Raji (cell line): ENCODE data around the gene CTDNEP1.

Experiments
- POLR2A ChIP-seq: IDR thresholded peaks from 2 replicates; pipeline ENCODE4 v1.6.1; 2011; ENCODE audit warnings: low read depth, low read length, control low read depth; ENCODE audit not compliant: insufficient read depth

CTDNEP1 gene

DNA sequence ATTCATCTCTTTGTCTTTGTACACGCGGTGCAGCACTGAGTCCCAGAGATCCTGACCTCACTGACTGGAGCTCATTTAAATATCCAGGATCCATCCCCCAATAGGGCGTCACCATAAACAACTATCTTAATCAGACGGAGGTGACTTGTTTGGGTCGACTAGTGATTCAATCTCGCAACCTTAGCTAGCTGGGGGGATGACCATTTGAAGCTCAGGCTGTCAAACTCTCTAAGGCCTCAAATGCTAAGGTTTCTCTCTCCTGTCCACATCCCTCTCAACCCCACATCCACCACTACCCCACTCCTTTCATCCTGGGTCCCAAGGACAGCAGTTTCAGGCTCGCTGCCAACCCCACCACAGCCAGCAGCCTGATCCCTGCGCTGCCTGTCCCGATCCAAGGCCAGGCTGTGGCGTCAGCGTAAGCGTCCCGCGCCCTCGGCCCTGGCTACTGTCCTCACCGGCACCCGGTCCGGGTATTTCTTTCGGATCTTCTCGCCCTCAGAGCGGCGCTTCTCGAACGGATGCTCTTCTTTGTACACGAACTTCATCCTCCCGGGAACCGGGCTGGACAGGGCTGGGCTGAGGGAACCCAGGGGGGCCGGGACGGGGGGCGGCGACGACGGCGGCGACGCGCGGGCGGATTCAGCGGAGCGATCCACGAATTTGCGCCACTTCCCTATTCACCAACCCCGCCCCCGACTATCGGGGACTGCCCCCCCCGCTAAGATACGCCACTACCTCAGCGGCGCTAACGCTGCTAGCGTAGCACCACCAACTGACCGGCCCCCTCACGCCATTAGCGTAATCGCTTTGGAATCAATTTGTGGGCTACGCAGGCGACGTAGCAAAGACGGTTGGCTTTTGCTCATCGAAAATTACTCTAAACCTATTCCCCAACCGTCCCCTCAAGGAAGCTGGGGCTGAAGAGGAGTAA lies 9.5 kb downstream of the CTDNEP1 start, which contains the start of gene GABARAP:
Gene GABARAP, minus strand, starts transcription at position 667 of the 934 bp plus-strand sequence. Its CDS starts 119 bp downstream, at position 548.
- no peak; the same call in 1 of the 2 replicates for TF ChIP-seq POLR2A

GRCh38 chr17:7241090-7241733 lies 10.3 kb downstream of the CTDNEP1 start:
- TF ChIP-seq POLR2A, result no peak

DNA sequence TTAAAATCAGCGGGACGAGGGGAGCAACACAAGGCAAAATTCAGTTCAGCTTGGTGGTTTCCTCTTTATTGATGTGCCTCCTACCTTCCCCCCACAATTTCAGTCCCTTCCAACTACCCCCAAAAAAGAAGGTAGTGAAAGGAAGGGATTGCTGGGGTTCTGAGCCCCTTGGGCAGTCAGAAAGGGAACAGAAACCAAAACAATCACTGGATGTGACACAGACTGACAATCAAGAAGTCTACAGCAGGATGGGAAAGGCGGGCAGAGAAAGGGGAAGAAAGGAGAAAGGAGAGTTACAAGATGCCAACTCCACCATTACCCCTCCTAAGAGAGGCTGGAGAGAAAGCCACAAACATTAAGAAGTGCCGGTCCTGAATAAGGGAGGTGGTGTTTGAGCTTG lies 11.2 kb downstream of the CTDNEP1 start:
- no peak for TF ChIP-seq POLR2A

DNA sequence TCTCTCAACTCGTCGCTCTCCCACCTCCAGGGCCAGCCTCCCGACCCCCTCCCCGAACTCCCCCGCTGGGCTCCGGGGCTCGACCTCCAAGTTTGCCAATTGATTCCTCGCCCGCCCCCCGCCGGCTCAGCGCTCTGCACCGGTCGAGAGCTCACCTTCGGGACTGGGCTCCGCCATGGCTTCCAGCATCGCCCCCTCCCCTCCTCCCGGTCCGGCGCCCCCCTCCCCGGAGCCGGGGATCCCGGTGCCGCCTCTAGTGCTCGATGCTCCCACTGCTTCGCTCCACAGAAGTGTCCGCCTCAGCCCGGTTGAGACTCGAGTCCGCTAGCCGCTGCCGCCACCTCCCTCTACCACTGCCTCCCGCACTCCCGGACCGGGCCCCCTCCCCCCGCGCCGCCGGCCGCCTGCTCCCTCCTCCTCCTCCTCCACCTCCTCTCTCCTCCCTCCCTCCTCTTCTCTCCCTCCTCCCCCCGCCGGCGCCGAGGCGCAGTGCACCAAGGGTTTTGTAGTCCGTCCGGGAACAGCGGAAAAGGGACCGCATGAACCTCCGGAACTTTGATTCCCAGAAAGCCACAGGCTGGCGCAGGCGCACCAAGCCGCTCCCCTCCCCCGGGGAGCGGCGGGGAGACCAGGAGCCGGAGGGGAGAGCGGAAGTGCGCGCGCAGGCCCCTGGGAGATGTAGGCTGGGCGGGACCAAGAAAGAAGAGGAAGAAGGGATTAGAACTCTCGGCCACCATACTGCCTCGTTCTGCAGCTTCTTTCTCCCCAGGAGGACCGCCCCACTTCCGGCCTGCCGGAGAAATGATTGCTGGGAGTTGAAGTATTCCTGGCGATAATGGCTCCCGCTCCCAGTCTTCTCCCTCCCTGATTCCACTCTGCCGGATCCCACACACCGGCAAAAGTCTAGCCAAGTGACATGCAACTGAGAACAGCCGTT lies 12.2 kb downstream of the CTDNEP1 start, which contains the start of gene PHF23:
Gene PHF23, minus strand, starts transcription at position 367 of the 937 bp plus-strand sequence. Its CDS starts 178 bp downstream, at position 189.
- peak; percentile 61 for TF ChIP-seq POLR2A

DNA sequence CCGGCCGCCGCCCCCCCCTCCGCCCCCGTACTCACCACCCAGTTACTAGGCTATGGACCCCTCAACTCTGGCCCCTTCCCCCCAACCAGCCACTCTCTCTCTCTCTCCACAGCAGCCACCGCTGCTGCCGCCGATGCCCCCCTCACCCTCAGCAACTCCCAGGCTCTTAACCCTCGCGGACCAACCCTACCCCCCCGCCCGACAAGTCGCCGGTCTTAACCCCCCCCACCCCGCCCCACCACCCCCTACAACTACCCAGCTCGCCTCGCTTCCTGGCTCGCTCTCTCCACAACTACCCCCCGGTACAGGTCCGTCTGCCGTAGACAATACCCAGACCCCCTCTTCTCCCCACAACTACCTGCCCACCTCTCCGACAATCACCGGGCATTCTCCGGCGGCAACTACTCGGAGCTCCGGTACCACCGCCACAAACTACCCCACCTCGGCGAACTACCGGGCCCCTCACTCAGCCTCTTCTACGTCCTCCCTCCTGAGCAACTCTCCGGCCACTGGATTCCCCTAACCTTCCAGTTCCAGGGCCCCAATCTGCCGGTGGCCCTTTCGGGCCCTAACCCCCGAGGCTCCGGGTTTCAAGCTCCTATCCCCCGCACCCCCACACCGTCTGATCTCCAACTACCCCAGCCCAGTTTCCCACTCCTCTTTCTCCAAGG lies 13.0 kb downstream of the CTDNEP1 start:
- TF ChIP-seq POLR2A, result no peak; the same call in 1 of the 2 replicates

- peak; percentile 50 for TF ChIP-seq POLR2A
Observed at GRCh38 chr17:7237761-7238419, 13.6 kb downstream of the CTDNEP1 start.

DNA sequence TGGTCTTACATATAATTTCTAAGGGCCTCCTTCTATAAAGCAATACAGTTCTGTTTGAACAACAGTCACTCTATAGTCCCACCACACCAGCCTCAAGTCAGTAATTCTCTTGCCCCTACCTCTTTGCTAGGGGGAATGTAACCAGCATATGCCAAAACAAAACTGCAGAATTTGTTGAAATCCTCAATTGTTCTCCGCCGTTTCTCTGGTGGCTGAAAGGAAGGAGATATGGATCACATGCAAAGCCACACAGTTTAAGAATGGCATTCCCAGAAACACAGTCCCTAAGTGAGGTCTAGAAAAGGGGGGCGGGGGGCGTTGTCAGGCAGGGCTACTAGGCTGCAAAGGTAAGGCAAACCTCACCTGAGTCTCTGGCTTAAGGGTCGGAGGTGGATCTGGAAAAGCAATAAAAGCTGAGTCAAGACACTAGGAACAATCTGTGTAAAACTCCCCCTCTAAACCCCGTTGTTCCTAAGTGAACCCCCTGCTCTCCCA lies 14.2 kb downstream of the CTDNEP1 start:
- no peak for TF ChIP-seq POLR2A

DNA sequence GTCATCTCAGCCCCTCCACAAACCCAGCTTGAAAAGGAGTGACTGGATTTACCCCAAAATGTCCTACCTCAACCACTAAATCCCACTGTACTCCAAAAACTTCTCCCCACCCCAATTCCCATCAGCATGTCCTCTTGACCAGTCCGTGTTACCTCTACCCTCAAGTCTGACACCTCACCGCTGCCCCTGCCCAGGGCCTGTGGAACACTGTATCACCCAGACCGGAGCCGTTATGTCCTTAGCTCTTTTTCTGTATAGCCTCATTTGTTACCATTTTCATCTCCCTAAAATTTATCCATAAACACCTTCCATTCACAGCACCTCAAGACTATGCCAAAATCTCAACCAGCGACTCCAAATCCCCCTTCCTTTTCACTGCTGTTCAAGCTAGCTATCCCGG lies 14.7 kb downstream of the CTDNEP1 start:
- TF ChIP-seq POLR2A, result no peak

- no peak for TF ChIP-seq POLR2A
Observed at GRCh38 chr17:7235693-7236665, 15.6 kb downstream of the CTDNEP1 start.

DNA sequence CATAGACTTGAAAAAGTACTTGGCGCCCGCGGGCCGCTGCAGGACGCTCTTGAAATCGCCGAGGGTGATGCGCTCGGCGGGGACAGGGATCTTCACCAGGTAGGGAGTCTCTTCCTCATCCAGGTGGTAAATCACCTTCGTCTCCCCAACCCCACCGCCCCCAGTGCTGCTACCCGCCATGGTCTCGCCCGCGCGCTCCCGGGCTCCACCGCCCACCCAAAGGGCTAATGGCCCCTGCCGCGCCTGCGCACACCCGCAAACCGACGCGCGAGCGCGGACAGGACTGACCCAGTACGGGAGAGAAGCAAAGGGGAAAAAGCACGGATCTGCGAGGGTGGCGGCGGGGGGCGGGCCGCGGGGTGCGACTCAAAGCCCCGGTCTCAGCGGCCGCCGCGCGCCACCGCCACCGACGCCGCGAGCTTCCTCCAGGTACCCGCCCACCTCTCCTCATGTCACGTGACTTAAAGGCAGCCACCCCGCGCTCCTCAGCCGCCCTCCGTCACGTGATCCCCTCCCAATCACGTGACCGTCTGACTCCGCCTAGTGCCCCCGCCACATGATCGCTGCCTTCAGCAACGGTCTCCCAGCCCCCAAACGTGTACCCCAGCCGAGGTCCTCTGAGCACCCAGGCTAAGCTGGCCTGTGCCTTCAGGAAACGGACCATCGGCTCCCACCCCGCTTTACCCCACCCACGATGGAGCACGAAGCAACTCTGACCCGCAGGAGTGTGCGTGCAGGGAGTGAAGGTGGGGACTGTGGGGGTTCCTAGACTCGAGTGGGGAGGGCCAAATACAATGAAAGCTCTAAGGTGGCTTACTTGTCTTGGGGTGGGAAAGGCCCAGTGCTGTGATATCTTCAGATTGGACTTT lies 17.2 kb downstream of the CTDNEP1 start, which contains the start of gene DVL2:
Gene DVL2, minus strand, starts transcription at position 435 of the 869 bp plus-strand sequence. Its CDS starts 255 bp downstream, at position 180.
- peak; percentile 93 for TF ChIP-seq POLR2A

DNA sequence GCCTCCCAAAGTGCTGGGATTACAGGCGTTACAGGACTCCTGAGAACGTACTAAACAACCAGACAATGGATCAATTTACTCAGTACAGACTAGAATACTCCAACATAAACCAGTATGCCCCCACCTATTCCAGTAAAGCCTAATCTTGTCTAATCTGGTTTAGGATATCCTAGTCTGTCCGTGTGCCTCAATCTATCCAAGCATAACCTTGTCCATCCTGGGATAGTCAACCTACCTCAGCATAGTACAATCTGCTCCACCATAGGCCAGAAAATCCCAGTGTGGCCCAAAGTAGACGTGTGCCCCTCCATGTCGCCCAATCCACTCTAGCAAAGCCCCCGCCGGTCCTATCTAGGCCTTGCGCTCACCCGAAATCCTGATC lies 17.8 kb downstream of the CTDNEP1 start:
- no peak for TF ChIP-seq POLR2A
